CMK (cell line): ENCODE results near the gene EPHX1.
A peak's percentile ranks its signal among the peaks of the same experiment; 100 is the strongest.

ENCODE experiments used
- DNase-seq: peaks from one replicate; pipeline ENCODE4 v3.0.0-alpha.2; 2010; ENCODE audit warnings: low read depth

Gene EPHX1

GRCh38 chr1:225861834-225862580 is 52.1 kb downstream of the EPHX1 start:
- no peak for DNase-seq

GRCh38 chr1:225862581-225862950 is 52.6 kb downstream of the EPHX1 start:
- no peak for DNase-seq

GRCh38 chr1:225863167-225863566 is 53.2 kb downstream of the EPHX1 start:
- no peak for DNase-seq

- no peak for DNase-seq
These were observed 55.6 kb downstream of the EPHX1 start for GRCh38 chr1:225865514-225865913.

GRCh38 chr1:225866061-225866837 is 56.3 kb downstream of the EPHX1 start:
- DNase-seq = peak; percentile 68

GRCh38 chr1:225866981-225867380 is 57.1 kb downstream of the EPHX1 start:
- no peak for DNase-seq

GRCh38 chr1:225868631-225869330 is 58.9 kb downstream of the EPHX1 start:
- no peak for DNase-seq

GRCh38 chr1:225870911-225871310 is 61.0 kb downstream of the EPHX1 start:
- no peak for DNase-seq

- no peak for DNase-seq
These were observed 61.6 kb downstream of the EPHX1 start for GRCh38 chr1:225871359-225872074.

GRCh38 chr1:225872075-225872430 is 62.1 kb downstream of the EPHX1 start:
- no peak for DNase-seq

GRCh38 chr1:225873281-225873850 is 63.4 kb downstream of the EPHX1 start:
- DNase-seq = no peak

- no peak for DNase-seq
These were observed 64.5 kb downstream of the EPHX1 start for GRCh38 chr1:225874431-225874830.

- DNase-seq = no peak
These were observed 65.3 kb downstream of the EPHX1 start for GRCh38 chr1:225875044-225875815.

GRCh38 chr1:225876900-225877510 is 67.1 kb downstream of the EPHX1 start:
- no peak for DNase-seq

GRCh38 chr1:225877580-225877979 is 67.7 kb downstream of the EPHX1 start:
- no peak for DNase-seq

- no peak for DNase-seq
These were observed 68.4 kb downstream of the EPHX1 start for GRCh38 chr1:225878282-225878681.

- no peak for DNase-seq
These were observed 69.7 kb downstream of the EPHX1 start for GRCh38 chr1:225879521-225880221.

GRCh38 chr1:225880222-225880588 is 70.3 kb downstream of the EPHX1 start:
- DNase-seq = no peak

- no peak for DNase-seq
These were observed 70.7 kb downstream of the EPHX1 start for GRCh38 chr1:225880636-225881035.
